ENCODE measurements around the gene MYRIP. TPM values are rescaled to one million over a fixed set of nuclear protein-coding genes. Genes with fewer than 3 reads are reported as not detected.

Gene MYRIP
- total and polyA plus RNA-seq, 2 experiments from 2014 or later = 1.5 to 1.8 TPM

- no peak overlapping the region for H3K4me2 ChIP-seq
- no peaks in the 10 kb centered on the region for H4K20me1 ChIP-seq (replicated peaks; ENCODE audit: insufficient read depth)
- H3K4me1 ChIP-seq (ENCODE audit: insufficient read depth) = no peaks in the 10 kb centered on the region
- H3K27me3 Mint-ChIP-seq (ENCODE audit: insufficient read depth, low read depth, poor library complexity) = no peaks in the 10 kb centered on the region
- peaks cover 8% of the 10 kb centered on the region for H3K36me3 ChIP-seq (ENCODE audit: insufficient read depth)
- H3K79me2 ChIP-seq (replicated peaks; ENCODE audit: insufficient read depth) = no peaks in the 10 kb centered on the region
- peaks cover 10% of the 10 kb centered on the region for H3K4me1 Mint-ChIP-seq
- no peak overlapping the region for H2AFZ ChIP-seq
- no peak for TF ChIP-seq JUNB (IDR thresholded peaks at IDR 0.05; ENCODE audit: unreplicated experiment)
- TF ChIP-seq, protein P1, sequence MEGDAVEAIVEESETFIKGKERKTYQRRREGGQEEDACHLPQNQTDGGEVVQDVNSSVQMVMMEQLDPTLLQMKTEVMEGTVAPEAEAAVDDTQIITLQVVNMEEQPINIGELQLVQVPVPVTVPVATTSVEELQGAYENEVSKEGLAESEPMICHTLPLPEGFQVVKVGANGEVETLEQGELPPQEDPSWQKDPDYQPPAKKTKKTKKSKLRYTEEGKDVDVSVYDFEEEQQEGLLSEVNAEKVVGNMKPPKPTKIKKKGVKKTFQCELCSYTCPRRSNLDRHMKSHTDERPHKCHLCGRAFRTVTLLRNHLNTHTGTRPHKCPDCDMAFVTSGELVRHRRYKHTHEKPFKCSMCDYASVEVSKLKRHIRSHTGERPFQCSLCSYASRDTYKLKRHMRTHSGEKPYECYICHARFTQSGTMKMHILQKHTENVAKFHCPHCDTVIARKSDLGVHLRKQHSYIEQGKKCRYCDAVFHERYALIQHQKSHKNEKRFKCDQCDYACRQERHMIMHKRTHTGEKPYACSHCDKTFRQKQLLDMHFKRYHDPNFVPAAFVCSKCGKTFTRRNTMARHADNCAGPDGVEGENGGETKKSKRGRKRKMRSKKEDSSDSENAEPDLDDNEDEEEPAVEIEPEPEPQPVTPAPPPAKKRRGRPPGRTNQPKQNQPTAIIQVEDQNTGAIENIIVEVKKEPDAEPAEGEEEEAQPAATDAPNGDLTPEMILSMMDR (conservative IDR thresholded peaks at IDR 0.05; ENCODE audit: low read depth in 2 of 2) = no peak
- TF ChIP-seq, protein P2, sequence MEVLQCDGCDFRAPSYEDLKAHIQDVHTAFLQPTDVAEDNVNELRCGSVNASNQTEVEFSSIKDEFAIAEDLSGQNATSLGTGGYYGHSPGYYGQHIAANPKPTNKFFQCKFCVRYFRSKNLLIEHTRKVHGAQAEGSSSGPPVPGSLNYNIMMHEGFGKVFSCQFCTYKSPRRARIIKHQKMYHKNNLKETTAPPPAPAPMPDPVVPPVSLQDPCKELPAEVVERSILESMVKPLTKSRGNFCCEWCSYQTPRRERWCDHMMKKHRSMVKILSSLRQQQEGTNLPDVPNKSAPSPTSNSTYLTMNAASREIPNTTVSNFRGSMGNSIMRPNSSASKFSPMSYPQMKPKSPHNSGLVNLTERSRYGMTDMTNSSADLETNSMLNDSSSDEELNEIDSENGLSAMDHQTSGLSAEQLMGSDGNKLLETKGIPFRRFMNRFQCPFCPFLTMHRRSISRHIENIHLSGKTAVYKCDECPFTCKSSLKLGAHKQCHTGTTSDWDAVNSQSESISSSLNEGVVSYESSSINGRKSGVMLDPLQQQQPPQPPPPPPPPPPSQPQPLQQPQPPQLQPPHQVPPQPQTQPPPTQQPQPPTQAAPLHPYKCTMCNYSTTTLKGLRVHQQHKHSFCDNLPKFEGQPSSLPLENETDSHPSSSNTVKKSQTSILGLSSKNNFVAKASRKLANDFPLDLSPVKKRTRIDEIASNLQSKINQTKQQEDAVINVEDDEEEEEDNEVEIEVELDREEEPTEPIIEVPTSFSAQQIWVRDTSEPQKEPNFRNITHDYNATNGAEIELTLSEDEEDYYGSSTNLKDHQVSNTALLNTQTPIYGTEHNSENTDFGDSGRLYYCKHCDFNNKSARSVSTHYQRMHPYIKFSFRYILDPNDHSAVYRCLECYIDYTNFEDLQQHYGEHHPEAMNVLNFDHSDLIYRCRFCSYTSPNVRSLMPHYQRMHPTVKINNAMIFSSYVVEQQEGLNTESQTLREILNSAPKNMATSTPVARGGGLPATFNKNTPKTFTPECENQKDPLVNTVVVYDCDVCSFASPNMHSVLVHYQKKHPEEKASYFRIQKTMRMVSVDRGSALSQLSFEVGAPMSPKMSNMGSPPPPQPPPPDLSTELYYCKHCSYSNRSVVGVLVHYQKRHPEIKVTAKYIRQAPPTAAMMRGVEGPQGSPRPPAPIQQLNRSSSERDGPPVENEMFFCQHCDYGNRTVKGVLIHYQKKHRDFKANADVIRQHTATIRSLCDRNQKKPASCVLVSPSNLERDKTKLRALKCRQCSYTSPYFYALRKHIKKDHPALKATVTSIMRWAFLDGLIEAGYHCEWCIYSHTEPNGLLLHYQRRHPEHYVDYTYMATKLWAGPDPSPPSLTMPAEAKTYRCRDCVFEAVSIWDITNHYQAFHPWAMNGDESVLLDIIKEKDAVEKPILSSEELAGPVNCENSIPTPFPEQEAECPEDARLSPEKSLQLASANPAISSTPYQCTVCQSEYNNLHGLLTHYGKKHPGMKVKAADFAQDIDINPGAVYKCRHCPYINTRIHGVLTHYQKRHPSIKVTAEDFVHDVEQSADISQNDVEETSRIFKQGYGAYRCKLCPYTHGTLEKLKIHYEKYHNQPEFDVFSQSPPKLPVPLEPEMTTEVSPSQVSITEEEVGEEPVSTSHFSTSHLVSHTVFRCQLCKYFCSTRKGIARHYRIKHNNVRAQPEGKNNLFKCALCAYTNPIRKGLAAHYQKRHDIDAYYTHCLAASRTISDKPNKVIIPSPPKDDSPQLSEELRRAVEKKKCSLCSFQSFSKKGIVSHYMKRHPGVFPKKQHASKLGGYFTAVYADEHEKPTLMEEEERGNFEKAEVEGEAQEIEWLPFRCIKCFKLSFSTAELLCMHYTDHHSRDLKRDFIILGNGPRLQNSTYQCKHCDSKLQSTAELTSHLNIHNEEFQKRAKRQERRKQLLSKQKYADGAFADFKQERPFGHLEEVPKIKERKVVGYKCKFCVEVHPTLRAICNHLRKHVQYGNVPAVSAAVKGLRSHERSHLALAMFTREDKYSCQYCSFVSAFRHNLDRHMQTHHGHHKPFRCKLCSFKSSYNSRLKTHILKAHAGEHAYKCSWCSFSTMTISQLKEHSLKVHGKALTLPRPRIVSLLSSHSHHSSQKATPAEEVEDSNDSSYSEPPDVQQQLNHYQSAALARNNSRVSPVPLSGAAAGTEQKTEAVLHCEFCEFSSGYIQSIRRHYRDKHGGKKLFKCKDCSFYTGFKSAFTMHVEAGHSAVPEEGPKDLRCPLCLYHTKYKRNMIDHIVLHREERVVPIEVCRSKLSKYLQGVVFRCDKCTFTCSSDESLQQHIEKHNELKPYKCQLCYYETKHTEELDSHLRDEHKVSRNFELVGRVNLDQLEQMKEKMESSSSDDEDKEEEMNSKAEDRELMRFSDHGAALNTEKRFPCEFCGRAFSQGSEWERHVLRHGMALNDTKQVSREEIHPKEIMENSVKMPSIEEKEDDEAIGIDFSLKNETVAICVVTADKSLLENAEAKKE (CRISPR knock-in tag; IDR thresholded peaks at IDR 0.05) = no peak
- TF ChIP-seq POLR2AphosphoS5 (IDR thresholded peaks at IDR 0.05; ENCODE audit: low read depth) = no peak
- TF ChIP-seq, protein P3, sequence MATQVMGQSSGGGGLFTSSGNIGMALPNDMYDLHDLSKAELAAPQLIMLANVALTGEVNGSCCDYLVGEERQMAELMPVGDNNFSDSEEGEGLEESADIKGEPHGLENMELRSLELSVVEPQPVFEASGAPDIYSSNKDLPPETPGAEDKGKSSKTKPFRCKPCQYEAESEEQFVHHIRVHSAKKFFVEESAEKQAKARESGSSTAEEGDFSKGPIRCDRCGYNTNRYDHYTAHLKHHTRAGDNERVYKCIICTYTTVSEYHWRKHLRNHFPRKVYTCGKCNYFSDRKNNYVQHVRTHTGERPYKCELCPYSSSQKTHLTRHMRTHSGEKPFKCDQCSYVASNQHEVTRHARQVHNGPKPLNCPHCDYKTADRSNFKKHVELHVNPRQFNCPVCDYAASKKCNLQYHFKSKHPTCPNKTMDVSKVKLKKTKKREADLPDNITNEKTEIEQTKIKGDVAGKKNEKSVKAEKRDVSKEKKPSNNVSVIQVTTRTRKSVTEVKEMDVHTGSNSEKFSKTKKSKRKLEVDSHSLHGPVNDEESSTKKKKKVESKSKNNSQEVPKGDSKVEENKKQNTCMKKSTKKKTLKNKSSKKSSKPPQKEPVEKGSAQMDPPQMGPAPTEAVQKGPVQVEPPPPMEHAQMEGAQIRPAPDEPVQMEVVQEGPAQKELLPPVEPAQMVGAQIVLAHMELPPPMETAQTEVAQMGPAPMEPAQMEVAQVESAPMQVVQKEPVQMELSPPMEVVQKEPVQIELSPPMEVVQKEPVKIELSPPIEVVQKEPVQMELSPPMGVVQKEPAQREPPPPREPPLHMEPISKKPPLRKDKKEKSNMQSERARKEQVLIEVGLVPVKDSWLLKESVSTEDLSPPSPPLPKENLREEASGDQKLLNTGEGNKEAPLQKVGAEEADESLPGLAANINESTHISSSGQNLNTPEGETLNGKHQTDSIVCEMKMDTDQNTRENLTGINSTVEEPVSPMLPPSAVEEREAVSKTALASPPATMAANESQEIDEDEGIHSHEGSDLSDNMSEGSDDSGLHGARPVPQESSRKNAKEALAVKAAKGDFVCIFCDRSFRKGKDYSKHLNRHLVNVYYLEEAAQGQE (IDR thresholded peaks at IDR 0.05; ENCODE audit: unreplicated experiment) = no peak
- no peak for TF ChIP-seq EZH2phosphoT487 (IDR thresholded peaks at IDR 0.05; ENCODE audit: unreplicated experiment)
- TF ChIP-seq ZNF114 (CRISPR knock-in tag; IDR thresholded peaks at IDR 0.05) = no peak
- TF ChIP-seq EZH2 (IDR thresholded peaks at IDR 0.05; ENCODE audit: low read depth, unreplicated experiment) = no peak
- TF ChIP-seq CREB1 (CRISPR knock-in tag; IDR thresholded peaks at IDR 0.05; ENCODE audit: low read depth) = no peak
- no peak for TF ChIP-seq STAT1 (IDR thresholded peaks at IDR 0.05; ENCODE audit: unreplicated experiment)
- no peak for TF ChIP-seq NANOG (IDR thresholded peaks at IDR 0.05; ENCODE audit: borderline replicate concordance)
- TF ChIP-seq ZNF331 (CRISPR knock-in tag; IDR thresholded peaks at IDR 0.05; ENCODE audit: low read depth) = no peak
- no peak for TF ChIP-seq ETS1 (IDR thresholded peaks at IDR 0.05)
- no peaks in the 10 kb centered on the region for H3F3A ChIP-seq (replicated peaks; ENCODE audit: low read depth)
- no peak overlapping the region for H3K27ac Mint-ChIP-seq
- no peak overlapping the region for H3K4me3 Mint-ChIP-seq
- DNase-seq (ENCODE audit: low spot score) (no peak), ATAC-seq (no peak)
- peaks cover 18% of the 10 kb centered on the region for H3K36me3 Mint-ChIP-seq (ENCODE audit: low read depth)
- H3K27ac ChIP-seq (ENCODE audit: low read depth) = no peak overlapping the region
- H3K9me2 ChIP-seq (ENCODE audit: insufficient read depth) = no peaks in the 10 kb centered on the region
- H3K27me3 ChIP-seq (ENCODE audit: insufficient read depth) = no peaks in the 10 kb centered on the region
- no peak overlapping the region for H3K4me3 ChIP-seq
- peaks cover 23% of the 10 kb centered on the region for H3K9me3 Mint-ChIP-seq
Observed at GRCh38 chr3:40021338-40021737, 211.9 kb downstream of the MYRIP start.
